ENCODE data around the gene ABHD18.
"Not testable (repeated sequence)": the region's sequence is repeated elsewhere in the genome, so short reads cannot be mapped to it uniquely, and the experiment has no call there.

Gene ABHD18

GRCh38 chr4:128047019-128047418 lies 81.8 kb downstream of the ABHD18 start:
- not testable (repeated sequence) for H2AFZ ChIP-seq (ENCODE audit: low read length); H2BK5ac ChIP-seq (ENCODE audit: low read length); H3K27ac ChIP-seq (replicated peaks; ENCODE audit: low read length); H3K4me1 ChIP-seq (ENCODE audit: control insufficient read depth in 2 of 2, insufficient read depth in 1 of 2, low read depth in 1 of 2, low read length in 2 of 2); H4K8ac ChIP-seq (ENCODE audit: low read depth, low read length); H3K79me1 ChIP-seq (ENCODE audit: low read depth, low read length); H3K4me3 ChIP-seq (ENCODE audit: low read length in 2 of 2); H2AK5ac ChIP-seq (ENCODE audit: low read depth, low read length); H2BK15ac ChIP-seq (ENCODE audit: low read length); H3K36me3 ChIP-seq (replicated peaks in 1 of 2; ENCODE audit: control insufficient read depth in 2 of 2, insufficient read depth in 2 of 2, low read length in 2 of 2); H3K9me3 ChIP-seq (replicated peaks in 1 of 2; ENCODE audit: control insufficient read depth in 2 of 2, insufficient read depth in 1 of 2, low read depth in 1 of 2, low read length in 2 of 2); H3K4ac ChIP-seq (ENCODE audit: low read length); DNase-seq (ENCODE audit: low spot score); H3K4me2 ChIP-seq (ENCODE audit: insufficient read depth, low read length, poor library complexity, severe bottlenecking); H3K27me3 ChIP-seq (ENCODE audit: control insufficient read depth in 3 of 3, insufficient read depth in 3 of 3, low read depth in 1 of 3, low read length in 3 of 3); H4K91ac ChIP-seq (ENCODE audit: low read depth, low read length, poor library complexity); H3K23ac ChIP-seq (ENCODE audit: low read depth, low read length, poor library complexity); H3K9ac ChIP-seq (ENCODE audit: low read depth, low read length, poor library complexity); H3K14ac ChIP-seq (ENCODE audit: low read length); H2BK12ac ChIP-seq (ENCODE audit: low read length); H3K18ac ChIP-seq (ENCODE audit: low read length); H2BK120ac ChIP-seq (ENCODE audit: low read depth, low read length)
- no CpG with 5 or more reads among the region's 9 CpGs for WGBS, 2 donors (ENCODE audit: extremely low coverage in 2 of 2, insufficient read length in 2 of 2, insufficient replicate concordance in 1 of 2)

- not testable (repeated sequence) for H3K9ac ChIP-seq (ENCODE audit: low read depth, low read length, poor library complexity); H3K18ac ChIP-seq (ENCODE audit: low read length); H2BK120ac ChIP-seq (ENCODE audit: low read depth, low read length); H2BK12ac ChIP-seq (ENCODE audit: low read length); H3K79me1 ChIP-seq (ENCODE audit: low read depth, low read length); H4K91ac ChIP-seq (ENCODE audit: low read depth, low read length, poor library complexity); H4K8ac ChIP-seq (ENCODE audit: low read depth, low read length); H2BK15ac ChIP-seq (ENCODE audit: low read length); H3K4me2 ChIP-seq (ENCODE audit: insufficient read depth, low read length, poor library complexity, severe bottlenecking); H3K4me1 ChIP-seq (ENCODE audit: control insufficient read depth in 2 of 2, insufficient read depth in 1 of 2, low read depth in 1 of 2, low read length in 2 of 2); H2BK5ac ChIP-seq (ENCODE audit: low read length); H2AFZ ChIP-seq (ENCODE audit: low read length); H3K9me3 ChIP-seq (replicated peaks in 1 of 2; ENCODE audit: control insufficient read depth in 2 of 2, insufficient read depth in 1 of 2, low read depth in 1 of 2, low read length in 2 of 2); H3K14ac ChIP-seq (ENCODE audit: low read length); H2AK5ac ChIP-seq (ENCODE audit: low read depth, low read length); H3K27me3 ChIP-seq (ENCODE audit: control insufficient read depth in 3 of 3, insufficient read depth in 3 of 3, low read depth in 1 of 3, low read length in 3 of 3); H3K4me3 ChIP-seq (ENCODE audit: low read length in 2 of 2); DNase-seq (ENCODE audit: low spot score); H3K27ac ChIP-seq (replicated peaks; ENCODE audit: low read length); H3K23ac ChIP-seq (ENCODE audit: low read depth, low read length, poor library complexity); H3K36me3 ChIP-seq (replicated peaks in 1 of 2; ENCODE audit: control insufficient read depth in 2 of 2, insufficient read depth in 2 of 2, low read length in 2 of 2); H3K4ac ChIP-seq (ENCODE audit: low read length)
- WGBS, 2 donors (ENCODE audit: extremely low coverage in 2 of 2, insufficient read length in 2 of 2, insufficient replicate concordance in 1 of 2) = no CpG with 5 or more reads among the region's 34 CpGs
Measured at GRCh38 chr4:128047514-128047913, 82.3 kb downstream of the ABHD18 start.

- H3K27ac ChIP-seq (replicated peaks; ENCODE audit: low read length); H3K79me1 ChIP-seq (ENCODE audit: low read depth, low read length); H3K27me3 ChIP-seq (ENCODE audit: control insufficient read depth in 3 of 3, insufficient read depth in 3 of 3, low read depth in 1 of 3, low read length in 3 of 3); H3K18ac ChIP-seq (ENCODE audit: low read length); H3K23ac ChIP-seq (ENCODE audit: low read depth, low read length, poor library complexity); H4K91ac ChIP-seq (ENCODE audit: low read depth, low read length, poor library complexity); H2BK5ac ChIP-seq (ENCODE audit: low read length); H3K4me2 ChIP-seq (ENCODE audit: insufficient read depth, low read length, poor library complexity, severe bottlenecking); H2BK120ac ChIP-seq (ENCODE audit: low read depth, low read length); H3K9ac ChIP-seq (ENCODE audit: low read depth, low read length, poor library complexity); H2AFZ ChIP-seq (ENCODE audit: low read length); H4K8ac ChIP-seq (ENCODE audit: low read depth, low read length); H3K14ac ChIP-seq (ENCODE audit: low read length); H3K4me1 ChIP-seq (ENCODE audit: control insufficient read depth in 2 of 2, insufficient read depth in 1 of 2, low read depth in 1 of 2, low read length in 2 of 2); H3K36me3 ChIP-seq (replicated peaks in 1 of 2; ENCODE audit: control insufficient read depth in 2 of 2, insufficient read depth in 2 of 2, low read length in 2 of 2); H3K9me3 ChIP-seq (replicated peaks in 1 of 2; ENCODE audit: control insufficient read depth in 2 of 2, insufficient read depth in 1 of 2, low read depth in 1 of 2, low read length in 2 of 2); H3K4ac ChIP-seq (ENCODE audit: low read length); H2AK5ac ChIP-seq (ENCODE audit: low read depth, low read length); DNase-seq (ENCODE audit: low spot score); H2BK15ac ChIP-seq (ENCODE audit: low read length); H3K4me3 ChIP-seq (ENCODE audit: low read length in 2 of 2); H2BK12ac ChIP-seq (ENCODE audit: low read length): not testable (repeated sequence)
- WGBS, 2 donors (ENCODE audit: extremely low coverage in 2 of 2, insufficient read length in 2 of 2, insufficient replicate concordance in 1 of 2) = no CpG with 5 or more reads among the region's 10 CpGs
Measured at GRCh38 chr4:128051229-128051628, 86.0 kb downstream of the ABHD18 start.

- not testable (repeated sequence) for H3K9me3 ChIP-seq (replicated peaks in 1 of 2; ENCODE audit: control insufficient read depth in 2 of 2, insufficient read depth in 1 of 2, low read depth in 1 of 2, low read length in 2 of 2); H3K14ac ChIP-seq (ENCODE audit: low read length); H3K9ac ChIP-seq (ENCODE audit: low read depth, low read length, poor library complexity); H2BK12ac ChIP-seq (ENCODE audit: low read length); H3K27me3 ChIP-seq (ENCODE audit: control insufficient read depth in 3 of 3, insufficient read depth in 3 of 3, low read depth in 1 of 3, low read length in 3 of 3); H3K23ac ChIP-seq (ENCODE audit: low read depth, low read length, poor library complexity); H3K18ac ChIP-seq (ENCODE audit: low read length); H3K36me3 ChIP-seq (replicated peaks in 1 of 2; ENCODE audit: control insufficient read depth in 2 of 2, insufficient read depth in 2 of 2, low read length in 2 of 2); H3K4me2 ChIP-seq (ENCODE audit: insufficient read depth, low read length, poor library complexity, severe bottlenecking); H2BK15ac ChIP-seq (ENCODE audit: low read length); H3K79me1 ChIP-seq (ENCODE audit: low read depth, low read length); H4K91ac ChIP-seq (ENCODE audit: low read depth, low read length, poor library complexity); H2AFZ ChIP-seq (ENCODE audit: low read length); DNase-seq (ENCODE audit: low spot score); H3K4ac ChIP-seq (ENCODE audit: low read length); H2BK5ac ChIP-seq (ENCODE audit: low read length); H2AK5ac ChIP-seq (ENCODE audit: low read depth, low read length); H4K8ac ChIP-seq (ENCODE audit: low read depth, low read length); H3K4me3 ChIP-seq (ENCODE audit: low read length in 2 of 2); H3K27ac ChIP-seq (replicated peaks; ENCODE audit: low read length); H3K4me1 ChIP-seq (ENCODE audit: control insufficient read depth in 2 of 2, insufficient read depth in 1 of 2, low read depth in 1 of 2, low read length in 2 of 2); H2BK120ac ChIP-seq (ENCODE audit: low read depth, low read length)
- WGBS, 2 donors (ENCODE audit: extremely low coverage in 2 of 2, insufficient read length in 2 of 2, insufficient replicate concordance in 1 of 2) = no CpG with 5 or more reads among the region's 9 CpGs
Measured at GRCh38 chr4:128054907-128055306, 89.7 kb downstream of the ABHD18 start.

All from neuronal stem cell (in vitro differentiated cells).